Pancreas (tissue), 10 donors: ENCODE measurements around the gene TRIP12. TPM values are rescaled to one million over a fixed set of nuclear protein-coding genes. Genes with fewer than 3 reads are reported as not detected.
"Not testable (repeated sequence)": the region's sequence is repeated elsewhere in the genome, so short reads cannot be mapped to it uniquely, and the experiment has no call there.

Source experiments
- ATAC-seq, 4 donors: fragments of 200-7000 bp; cut with Tn5 transposase; one replicate each; pipeline versions ENCODE4 v1.8.0 to v1.9.1; 2020; ENCODE audit warnings: mild to moderate bottlenecking in 4 of 4, moderate library complexity in 4 of 4
- DNase-seq, 6 donors: peaks; one replicate each; pipeline ENCODE4 v3.0.0-alpha.2; 2020
- FAIRE-seq: peaks from 2 replicates; lab custom pipeline; 2012; peaks lifted over from hg19 to GRCh38; lab: Jason Lieb, UNC
- H3K27ac ChIP-seq, 4 donors: fragments of 200-600 bp; sonication (generic); 1 replicate in 3 of 4; 2 replicates in 1 of 4; pipeline versions ENCODE4 v1.5.0 to v1.8.0; 2020
- H3K27me3 ChIP-seq, 4 donors: fragments of 200-600 bp; one replicate each; pipeline ENCODE4 v1.8.0; 2021
- H3K36me3 ChIP-seq, 3 donors: fragments of 200-600 bp; sonication (generic) in 1 of 3; one replicate each; pipeline versions ENCODE4 v1.5.0 to v1.8.0; 2020 to 2021
- H3K4me1 ChIP-seq, 3 donors: fragments of 200-600 bp; one replicate each; pipeline ENCODE4 v1.8.0; 2021
- H3K4me3 ChIP-seq, 4 donors: fragments of 200-600 bp; sonication (generic) in 2 of 4; one replicate each; pipeline versions ENCODE4 v1.5.0 to v1.8.0; 2020 to 2021
- H3K9me3 ChIP-seq, 4 donors: fragments of 200-600 bp; one replicate each; pipeline ENCODE4 v1.8.0; 2021
- WGBS, 2 donors: extraction: QIAGEN DNeasy Blood & Tissue Kit; methylation state at CpG; one replicate each; pipeline ENCODE4 v1.1.7; 2013; 5-methylcytosine and 5-hydroxymethylcytosine counted together
- intact Hi-C, 3 donors: fragments of 100-400 bp; cut with DNase I; formaldehyde crosslinking; loops; one replicate each; pipeline versions ENCODE4 v1.11.1 to v1.14.2; 2022
- polyA plus RNA-seq, 2 donors: library from polyadenylated mRNA; stranded (reverse); fragments of 200-250 nt; gene quantifications; one replicate each; pipeline ENCODE4 v1.2.3, GENCODE V29; 2013
- total RNA-seq, 6 donors: library from RNA; stranded (reverse); fragmentation: NEBNext Ultra II Directional in 4 of 6; extraction: Animal tissue kit (Norgen Biotek cat#: 25700) in 4 of 6; gene quantifications; one replicate each; pipeline versions ENCODE4 v1.2.1 to v1.2.4, GENCODE V29; 2021 to 2023
- TF ChIP-seq, protein P1 (sequence below), 4 donors: fragments of 200-600 bp; sonication (generic) in 3 of 4; IDR thresholded peaks; one replicate each; pipeline versions ENCODE4 v1.5.0 to v1.8.0; 2021; ENCODE audit warnings: antibody characterized with exemption in 4 of 4
- donor health status: healthy with polysubstance abuse.
- donor health status: DM: no; HTN: no; CAD: no; lungs with moderate emphysema.
- donor health status: DM: no; HTN: no; CAD: no.
- donor health status: control.
- donor health status: control.
- donor health status: Bipolar disorder and iron deficiency.
- donor health status: DM: yes; HTN: yes; CAD: no.
- donor health status: DM: no; HTN: no; CAD: no.
- donor health status: DM: no; HTN: no; CAD: no.
- donor health status: DM: yes; HTN: yes; CAD: no.

The TRIP12 gene
- total and polyA plus RNA-seq, 8 donors: 12.2 to 106 (median 58.6) TPM

DNA sequence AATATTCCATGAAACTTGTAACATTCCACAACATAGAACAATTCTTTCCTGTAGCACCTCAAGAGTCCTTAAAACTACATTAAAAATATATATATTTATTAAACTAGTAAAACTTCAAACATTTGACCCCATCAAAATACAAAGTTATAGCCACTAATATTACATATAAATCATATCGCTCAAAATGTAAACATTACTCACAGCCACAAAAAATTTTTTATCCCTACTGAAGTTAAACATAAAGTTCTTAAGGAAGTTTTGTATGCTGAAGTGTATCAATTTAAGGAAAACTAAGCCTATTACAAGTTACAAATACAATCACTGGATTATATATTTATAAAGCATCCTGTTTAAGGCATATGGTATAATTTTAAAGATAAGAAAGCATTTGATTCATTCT, 127.2 kb downstream of the TRIP12 start:
- Histone ChIP-seq H3K36me3 (peaks cover 6 to 50% (median 28%) of the 10 kb centered on the region in 3 donors), H3K27ac (no peak overlapping the region), H3K9me3 (no peaks in the 10 kb centered on the region), H3K4me3 (no peak overlapping the region), H3K27me3 (no peaks in the 10 kb centered on the region), H3K4me1 (no peaks in the 10 kb centered on the region)
- FAIRE-seq (no peak), ATAC-seq (no peak), DNase-seq (no peak)
- 96 to 98% methylated on average over 1 of the region's 1 CpG for WGBS, 2 donors
- TF ChIP-seq, protein P1, sequence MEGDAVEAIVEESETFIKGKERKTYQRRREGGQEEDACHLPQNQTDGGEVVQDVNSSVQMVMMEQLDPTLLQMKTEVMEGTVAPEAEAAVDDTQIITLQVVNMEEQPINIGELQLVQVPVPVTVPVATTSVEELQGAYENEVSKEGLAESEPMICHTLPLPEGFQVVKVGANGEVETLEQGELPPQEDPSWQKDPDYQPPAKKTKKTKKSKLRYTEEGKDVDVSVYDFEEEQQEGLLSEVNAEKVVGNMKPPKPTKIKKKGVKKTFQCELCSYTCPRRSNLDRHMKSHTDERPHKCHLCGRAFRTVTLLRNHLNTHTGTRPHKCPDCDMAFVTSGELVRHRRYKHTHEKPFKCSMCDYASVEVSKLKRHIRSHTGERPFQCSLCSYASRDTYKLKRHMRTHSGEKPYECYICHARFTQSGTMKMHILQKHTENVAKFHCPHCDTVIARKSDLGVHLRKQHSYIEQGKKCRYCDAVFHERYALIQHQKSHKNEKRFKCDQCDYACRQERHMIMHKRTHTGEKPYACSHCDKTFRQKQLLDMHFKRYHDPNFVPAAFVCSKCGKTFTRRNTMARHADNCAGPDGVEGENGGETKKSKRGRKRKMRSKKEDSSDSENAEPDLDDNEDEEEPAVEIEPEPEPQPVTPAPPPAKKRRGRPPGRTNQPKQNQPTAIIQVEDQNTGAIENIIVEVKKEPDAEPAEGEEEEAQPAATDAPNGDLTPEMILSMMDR (IDR thresholded peaks at IDR 0.05): no peak
- intact Hi-C loops: no loop called here

DNA sequence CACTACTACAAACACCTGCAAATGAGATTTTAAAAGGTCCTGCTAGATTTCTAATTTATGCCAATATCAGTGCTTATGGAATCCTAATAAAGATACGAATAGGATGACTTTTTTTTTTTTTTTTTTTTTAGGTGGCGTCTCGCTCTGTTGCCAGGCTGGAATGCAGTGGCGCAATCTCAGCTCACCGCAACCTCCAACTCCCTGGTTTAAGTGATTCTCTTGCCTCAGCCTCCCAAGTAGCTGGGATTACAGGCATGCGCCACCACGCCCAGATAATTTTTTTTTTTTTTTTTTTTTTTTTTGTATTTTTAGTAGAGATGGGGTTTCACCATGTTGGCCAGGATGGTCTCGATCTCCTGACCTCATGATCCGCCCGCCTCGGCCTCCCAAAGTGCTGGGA, 135.5 kb downstream of the TRIP12 start:
- H3K27ac ChIP-seq, H3K4me1 ChIP-seq, intact Hi-C loops, ATAC-seq, H3K4me3 ChIP-seq, FAIRE-seq, DNase-seq, H3K9me3 ChIP-seq, H3K27me3 ChIP-seq: not testable (repeated sequence)
- H3K36me3 ChIP-seq: peaks cover 0 to 24% (median 2%) of the 10 kb centered on the region in 3 donors
- 93 to 96% methylated on average over 7 to 10 of the region's 11 CpGs for WGBS, 2 donors

DNA sequence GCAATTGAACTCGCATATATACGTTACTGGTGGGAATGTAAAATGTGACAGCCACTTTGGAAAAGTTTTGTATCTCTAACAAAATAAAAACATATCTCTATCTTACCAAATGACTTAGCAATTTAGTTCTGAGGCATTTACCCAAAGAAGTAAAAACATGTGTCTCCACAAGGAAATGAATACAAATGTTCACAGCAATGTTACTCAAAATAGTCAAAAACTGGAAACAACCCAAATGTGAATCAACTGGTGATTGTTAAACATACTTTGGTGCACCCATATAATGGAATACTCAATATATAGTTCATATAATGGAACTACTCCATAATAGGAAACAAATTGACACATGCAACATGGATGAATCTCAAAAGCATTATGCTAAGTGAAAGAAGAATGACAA, 137.0 kb downstream of the TRIP12 start:
- Histone ChIP-seq H3K4me1 (no peaks in the 10 kb centered on the region), H3K36me3 (peaks cover 0 to 16% (median 0%) of the 10 kb centered on the region in 3 donors), H3K27me3 (no peaks in the 10 kb centered on the region), H3K9me3 (no peaks in the 10 kb centered on the region), H3K27ac (no peak overlapping the region), H3K4me3 (no peak overlapping the region)
- TF ChIP-seq, protein P1 (IDR thresholded peaks at IDR 0.05): no peak
- intact Hi-C loops: no loop called here
- WGBS, 2 donors: 94 to 97% methylated on average over 2 of the region's 2 CpGs
- ATAC-seq (no peak), FAIRE-seq (no peak), DNase-seq (no peak)

DNA sequence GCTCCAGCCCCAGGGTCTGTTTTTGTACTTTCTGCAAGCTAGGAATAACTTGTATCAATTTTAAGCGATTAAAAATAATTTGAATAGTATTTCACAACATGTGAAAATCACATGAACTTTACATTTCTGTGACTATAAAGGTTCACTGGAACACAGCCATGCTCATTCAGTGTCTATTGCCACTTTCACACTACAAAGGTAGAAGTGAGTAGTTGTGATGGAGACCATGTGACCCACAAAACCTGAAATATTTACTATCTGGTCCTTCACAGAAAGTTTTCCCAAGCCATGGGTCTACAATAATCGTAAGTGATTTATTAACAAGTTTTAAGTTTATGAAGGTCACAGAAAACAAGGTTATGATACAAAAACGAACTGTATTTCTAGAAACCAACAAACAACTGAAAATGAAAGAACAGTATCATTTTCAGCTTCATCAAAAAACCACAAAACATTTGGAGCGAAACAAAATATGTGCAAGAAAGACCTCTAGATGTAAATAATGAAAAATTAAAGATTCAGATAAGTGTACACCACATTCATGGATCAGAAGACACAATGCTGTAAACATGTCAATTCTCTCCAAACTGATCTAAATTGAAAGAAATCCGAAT, 138.6 kb downstream of the TRIP12 start:
- TF ChIP-seq, protein P1 (IDR thresholded peaks at IDR 0.05): no peak
- no peak overlapping the region for H3K27ac ChIP-seq
- FAIRE-seq (no peak), DNase-seq (no peak), ATAC-seq (no peak)
- H3K27me3 ChIP-seq: no peaks in the 10 kb centered on the region
- H3K9me3 ChIP-seq: no peaks in the 10 kb centered on the region
- intact Hi-C loops: no loop called here
- no peak overlapping the region for H3K4me3 ChIP-seq
- WGBS, 2 donors: 75 to 88% methylated on average over 5 of the region's 5 CpGs
- peaks cover 0 to 8% (median 0%) of the 10 kb centered on the region in 3 donors for H3K36me3 ChIP-seq
- no peaks in the 10 kb centered on the region for H3K4me1 ChIP-seq

DNA sequence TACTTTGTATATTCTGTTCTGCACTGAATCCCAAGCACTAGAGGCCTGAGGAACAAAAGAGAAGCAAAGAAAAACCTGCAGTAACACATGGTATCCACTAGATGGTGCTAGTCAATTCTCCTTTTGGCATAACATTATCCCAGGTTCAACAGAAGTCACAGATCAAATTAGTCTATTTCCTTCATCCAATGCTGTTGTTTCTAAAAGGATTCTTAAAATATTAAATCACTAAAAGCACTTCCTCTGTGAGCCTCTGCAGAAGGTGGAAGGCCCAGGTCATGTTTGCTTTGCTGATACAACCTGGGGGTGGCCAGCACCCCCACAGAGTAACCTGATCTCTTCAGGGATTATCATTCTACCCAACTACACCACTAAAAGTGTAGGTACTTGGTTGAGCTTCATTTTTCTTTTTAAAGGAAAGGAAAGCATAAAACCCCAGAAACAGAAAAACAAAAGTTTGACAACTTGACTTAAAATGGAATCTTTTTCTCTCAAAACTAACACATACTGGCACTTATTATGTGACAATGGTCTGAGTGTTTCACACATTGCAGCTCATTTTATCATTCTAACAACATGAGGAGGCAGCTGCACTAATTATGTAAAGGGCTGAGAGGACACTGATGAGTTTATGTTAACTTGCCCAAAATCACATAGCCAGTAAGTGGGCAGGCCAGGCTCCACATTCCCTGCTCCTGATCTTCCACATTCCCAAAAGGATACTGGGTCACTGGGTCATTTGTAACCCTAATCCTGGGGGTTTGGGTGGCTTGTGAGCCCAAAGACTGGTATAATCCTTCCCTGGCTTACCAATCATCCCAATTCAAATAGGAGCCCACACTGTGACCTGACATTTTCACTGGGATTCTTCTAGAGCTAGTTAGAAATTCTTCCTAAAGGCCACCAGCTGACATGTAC, 140.7 kb downstream of the TRIP12 start:
- no peak overlapping the region for H3K27ac ChIP-seq
- TF ChIP-seq, protein P1 (IDR thresholded peaks at IDR 0.05): peak; percentile 61 to 90 (median 73)
- FAIRE-seq (no peak), DNase-seq (no peak), ATAC-seq (peak; percentile 75 to 95 (median 90))
- no peaks in the 10 kb centered on the region for H3K9me3 ChIP-seq
- intact Hi-C loops: no loop called here
- H3K36me3 ChIP-seq: peaks cover 0 to 23% (median 6%) of the 10 kb centered on the region in 3 donors
- no peak overlapping the region for H3K4me3 ChIP-seq
- H3K4me1 ChIP-seq: no peaks in the 10 kb centered on the region
- no peaks in the 10 kb centered on the region for H3K27me3 ChIP-seq
